OCI-LY7 (cell line): Measurements from ENCODE around the gene COX6B1. TPM values are rescaled to one million over a fixed set of nuclear protein-coding genes. Genes with fewer than 3 reads are reported as not detected.

Source experiments
- BruUV-seq: library from RNA; stranded (reverse); fragments of 400-500 nt; replicated peaks from 2 replicates; lab custom pipeline; 2021; lab: Mats Ljungman, UMichigan
- CTCF ChIA-PET: fragments of 300-600 bp; sonication (Branson Sonifier 250); formaldehyde crosslinking; loops from one replicate; lab custom pipeline; 2022; ENCODE audit warnings: antibody characterized with exemption; ENCODE audit not compliant: unreplicated experiment; lab: Charles Lee
- POLR2A ChIA-PET: fragments of 300-600 bp; sonication (Branson Sonifier 250); formaldehyde crosslinking; loops from one replicate; lab custom pipeline; 2022; ENCODE audit warnings: antibody characterized with exemption; lab: Charles Lee
- DNase-seq: peaks from one replicate; pipeline ENCODE4 v3.0.0-alpha.2; 2015; ENCODE audit warnings: low spot score
- H2AFZ ChIP-seq: fragments of 200-600 bp; sonication (generic), shearing (Covaris generic); 2 replicates; pipeline ENCODE4 v1.6.1; 2014; ENCODE audit warnings: mild to moderate bottlenecking, antibody characterized with exemption, low read length, moderate library complexity
- H3K27ac ChIP-seq: fragments of 200-600 bp; sonication (generic); 2 replicates; pipeline ENCODE4 v1.5.1; 2014; ENCODE audit warnings: mixed run types, low read depth, mild to moderate bottlenecking, moderate library complexity, low read length, inconsistent platforms; ENCODE audit not compliant: poor library complexity, severe bottlenecking
- H3K36me3 ChIP-seq: fragments of 200-600 bp; sonication (generic); 2 replicates; pipeline ENCODE4 v1.6.1; 2014; ENCODE audit warnings: mild to moderate bottlenecking, antibody characterized with exemption, low read length, moderate library complexity, mixed read lengths; ENCODE audit not compliant: insufficient read depth
- H3K4me1 ChIP-seq: fragments of 200-600 bp; sonication (generic); 2 replicates; pipeline ENCODE4 v1.5.1; 2014; ENCODE audit warnings: mild to moderate bottlenecking, low read length; ENCODE audit not compliant: insufficient read depth, poor library complexity, severe bottlenecking
- H3K4me2 ChIP-seq: fragments of 200-600 bp; sonication (generic); 2 replicates; pipeline ENCODE4 v1.6.1; 2014; ENCODE audit warnings: mild to moderate bottlenecking, low read length
- H3K4me3 ChIP-seq: fragments of 200-600 bp; sonication (generic); 2 replicates; pipeline ENCODE4 v1.5.1; 2014; ENCODE audit warnings: mild to moderate bottlenecking, low read depth, low read length; ENCODE audit not compliant: poor library complexity, severe bottlenecking
- H3K79me2 ChIP-seq: fragments of 200-600 bp; sonication (generic); 2 replicates; pipeline ENCODE4 v1.6.1; 2016; ENCODE audit warnings: low read depth, mild to moderate bottlenecking, low read length, moderate library complexity, mixed read lengths; ENCODE audit not compliant: insufficient read depth
- H3K9me2 ChIP-seq: fragments of 200-600 bp; sonication (generic); 2 replicates; pipeline ENCODE4 v1.6.1; 2016; ENCODE audit warnings: mild to moderate bottlenecking, low read length, mixed read lengths; ENCODE audit not compliant: insufficient read depth
- H3K9me3 ChIP-seq: fragments of 200-600 bp; sonication (generic); 2 replicates; pipeline ENCODE4 v1.6.1; 2014; ENCODE audit warnings: mild to moderate bottlenecking, mixed run types, low read length, mixed read lengths
- H4K20me1 ChIP-seq: fragments of 200-600 bp; sonication (generic); 2 replicates; pipeline ENCODE4 v1.6.1; 2014; ENCODE audit warnings: mild to moderate bottlenecking, antibody characterized with exemption, low read length, moderate library complexity, mixed read lengths; ENCODE audit not compliant: insufficient read depth
- EZH2phosphoT487 ChIP-seq: fragments of 200-600 bp; sonication (generic); IDR thresholded peaks from 2 replicates; pipeline ENCODE4 v1.6.1; 2018; ENCODE audit warnings: low read depth, borderline replicate concordance, mild to moderate bottlenecking, mixed run types, antibody characterized with exemption, low read length, moderate library complexity, mixed read lengths
- intact Hi-C: fragments of 100-400 bp; cut with micrococcal nuclease; formaldehyde crosslinking; loops from one replicate; pipeline ENCODE4 v1.10.0; 2022; ENCODE audit not compliant: unreplicated experiment
- total RNA-seq, 2 experiments: library from RNA; depleted of rRNA in 1 of 2; stranded (reverse); fragments of >200 nt in 1 of 2; shearing (Covaris generic) in 1 of 2; gene quantifications; 2 replicates each; pipeline ENCODE4 v1.2.3, GENCODE V29; 2014 to 2022
- TF ChIP-seq, protein P1 (sequence below): fragments of 200-600 bp; sonication (generic); conservative IDR thresholded peaks from 2 replicates; pipeline ENCODE4 v1.5.1; 2014; ENCODE audit warnings: mild to moderate bottlenecking, antibody characterized with exemption, low read length, moderate library complexity, mixed read lengths

COX6B1 gene
- total RNA-seq, 2 experiments from 2014 or later = 373 to 536 TPM

- Histone ChIP-seq H2AFZ (no peak overlapping the region), H3K36me3 (peaks cover 25% of the 10 kb centered on the region), H4K20me1 (no peaks in the 10 kb centered on the region), H3K9me2 (no peaks in the 10 kb centered on the region), H3K79me2 (no peaks in the 10 kb centered on the region), H3K9me3 (no peaks in the 10 kb centered on the region), H3K27ac (no peak overlapping the region), H3K4me3 (no peak overlapping the region), H3K4me2 (no peak overlapping the region), H3K4me1 (no peaks in the 10 kb centered on the region)
- CTCF ChIA-PET = no interaction called here
- TF ChIP-seq, protein P1, sequence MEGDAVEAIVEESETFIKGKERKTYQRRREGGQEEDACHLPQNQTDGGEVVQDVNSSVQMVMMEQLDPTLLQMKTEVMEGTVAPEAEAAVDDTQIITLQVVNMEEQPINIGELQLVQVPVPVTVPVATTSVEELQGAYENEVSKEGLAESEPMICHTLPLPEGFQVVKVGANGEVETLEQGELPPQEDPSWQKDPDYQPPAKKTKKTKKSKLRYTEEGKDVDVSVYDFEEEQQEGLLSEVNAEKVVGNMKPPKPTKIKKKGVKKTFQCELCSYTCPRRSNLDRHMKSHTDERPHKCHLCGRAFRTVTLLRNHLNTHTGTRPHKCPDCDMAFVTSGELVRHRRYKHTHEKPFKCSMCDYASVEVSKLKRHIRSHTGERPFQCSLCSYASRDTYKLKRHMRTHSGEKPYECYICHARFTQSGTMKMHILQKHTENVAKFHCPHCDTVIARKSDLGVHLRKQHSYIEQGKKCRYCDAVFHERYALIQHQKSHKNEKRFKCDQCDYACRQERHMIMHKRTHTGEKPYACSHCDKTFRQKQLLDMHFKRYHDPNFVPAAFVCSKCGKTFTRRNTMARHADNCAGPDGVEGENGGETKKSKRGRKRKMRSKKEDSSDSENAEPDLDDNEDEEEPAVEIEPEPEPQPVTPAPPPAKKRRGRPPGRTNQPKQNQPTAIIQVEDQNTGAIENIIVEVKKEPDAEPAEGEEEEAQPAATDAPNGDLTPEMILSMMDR = no peak
- TF ChIP-seq EZH2phosphoT487 = no peak
- POLR2A ChIA-PET = no interaction called here
- no TSS peak for BruUV-seq
- DNase-seq = no peak
- intact Hi-C loops = no loop called here
These were observed 17.5 kb downstream of the COX6B1 start for GRCh38 chr19:35665604-35666003.

- Histone ChIP-seq H3K9me2 (no peaks in the 10 kb centered on the region), H2AFZ (no peak within 1 kb of the TSS), H3K27ac (no peak within 1 kb of the TSS), H4K20me1 (no peaks in the 10 kb centered on the region), H3K4me3 (no peak within 1 kb of the TSS), H3K79me2 (no peaks in the 10 kb centered on the region), H3K9me3 (no peaks in the 10 kb centered on the region), H3K36me3 (peaks cover 19% of the 10 kb centered on the region), H3K4me1 (no peaks in the 10 kb centered on the region), H3K4me2 (no peak within 1 kb of the TSS)
- POLR2A ChIA-PET = no interaction called here
- intact Hi-C loops = no loop called here
- DNase-seq = no peak
- CTCF ChIA-PET = no interaction called here
- TF ChIP-seq, protein P1 = no peak
- no peak for TF ChIP-seq EZH2phosphoT487
- no TSS peak for BruUV-seq
These were observed 18.3 kb downstream of the COX6B1 start, which contains the start of gene UPK1A for GRCh38 chr19:35666251-35666913. UPK1A (plus strand) TSS chr19:35666517; CDS start chr19:35666813, 296 bp downstream.

DNA sequence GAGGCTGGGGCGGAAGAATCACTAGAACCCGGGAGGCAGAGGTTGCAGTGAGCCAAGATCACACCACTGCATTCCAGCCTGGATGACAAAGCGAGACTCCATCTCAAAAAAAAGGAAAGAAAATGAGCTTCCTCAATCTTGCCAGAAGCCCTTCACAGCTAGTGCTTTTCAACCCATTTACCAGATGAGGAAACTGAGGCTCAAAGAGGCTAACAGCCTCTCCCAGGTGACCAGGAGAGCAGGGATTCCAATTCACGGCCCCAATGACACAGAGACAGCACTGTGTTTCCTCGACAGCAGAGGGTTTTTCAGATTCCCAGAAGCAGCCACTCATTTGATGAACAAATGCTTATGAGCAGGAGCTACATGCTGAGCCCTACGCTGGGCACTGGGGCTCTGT is 21.4 kb downstream of the COX6B1 start:
- Histone ChIP-seq H2AFZ (no peak overlapping the region), H3K4me1 (no peaks in the 10 kb centered on the region), H3K4me2 (no peak overlapping the region), H3K36me3 (no peaks in the 10 kb centered on the region), H3K79me2 (no peaks in the 10 kb centered on the region), H3K4me3 (no peak overlapping the region), H3K9me3 (no peaks in the 10 kb centered on the region), H3K27ac (no peak overlapping the region), H4K20me1 (no peaks in the 10 kb centered on the region), H3K9me2 (no peaks in the 10 kb centered on the region)
- POLR2A ChIA-PET = no interaction called here
- TF ChIP-seq EZH2phosphoT487 = no peak
- intact Hi-C loops = no loop called here
- BruUV-seq = no TSS peak
- CTCF ChIA-PET = no interaction called here
- no peak for DNase-seq
